IPS-15b (cell line): Measurements from ENCODE around the gene SMTNL2.
"Not testable (repeated sequence)": the region's sequence is repeated elsewhere in the genome, so short reads cannot be mapped to it uniquely, and the experiment has no call there.

ENCODE experiments used
- H3K27me3 ChIP-seq: one replicate; pipeline ENCODE4 v1.6.1; 2013; ENCODE audit warnings: low read length; ENCODE audit not compliant: control insufficient read depth, insufficient read depth
- H3K36me3 ChIP-seq: one replicate; pipeline ENCODE4 v1.6.1; 2013; ENCODE audit warnings: low read length; ENCODE audit not compliant: control insufficient read depth, insufficient read depth
- H3K4me1 ChIP-seq: one replicate; pipeline ENCODE4 v1.6.1; 2013; ENCODE audit warnings: mild to moderate bottlenecking, low read length; ENCODE audit not compliant: control insufficient read depth, insufficient read depth
- H3K4me3 ChIP-seq: one replicate; pipeline ENCODE4 v1.5.1; 2013; ENCODE audit warnings: low read depth, low read length
- H3K9ac ChIP-seq: one replicate; pipeline ENCODE4 v1.6.1; 2013; ENCODE audit warnings: low read depth, mild to moderate bottlenecking, low read length
- H3K9me3 ChIP-seq: one replicate; pipeline ENCODE4 v1.6.1; 2013; ENCODE audit warnings: mild to moderate bottlenecking, low read length; ENCODE audit not compliant: control insufficient read depth, insufficient read depth

SMTNL2 gene

GRCh38 chr17:4583206-4583605, 1.1 kb upstream of the SMTNL2 start:
- Histone ChIP-seq H3K4me1 (peaks cover 4% of the 10 kb centered on the region), H3K27me3 (peaks cover 27% of the 10 kb centered on the region), H3K36me3 (no peaks in the 10 kb centered on the region), H3K4me3 (no peak overlapping the region), H3K9ac (no peak overlapping the region), H3K9me3 (no peaks in the 10 kb centered on the region)

DNA sequence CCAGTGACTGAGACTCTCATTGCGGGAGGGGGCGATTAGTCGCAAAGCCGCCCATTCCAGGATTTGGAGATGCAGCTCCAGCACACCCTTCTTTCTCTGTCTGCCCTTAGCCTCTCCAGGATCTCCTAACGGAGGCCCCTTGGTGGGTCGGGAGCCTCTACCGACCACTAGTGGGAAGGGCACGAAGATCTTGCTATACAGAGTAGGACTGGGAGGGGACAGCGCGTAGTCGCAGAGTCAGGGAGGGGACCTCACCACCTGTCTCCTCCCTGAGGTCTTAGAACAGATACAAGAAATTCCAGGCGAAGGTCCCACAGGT, 588 bp upstream of the SMTNL2 start:
- H3K9me3 ChIP-seq, result no peaks in the 10 kb centered on the region
- H3K9ac ChIP-seq, result no peak overlapping the region
- H3K4me3 ChIP-seq, result peak overlapping the region; percentile 68
- H3K4me1 ChIP-seq, result peaks cover 4% of the 10 kb centered on the region
- H3K36me3 ChIP-seq, result no peaks in the 10 kb centered on the region
- H3K27me3 ChIP-seq, result peaks cover 27% of the 10 kb centered on the region

DNA sequence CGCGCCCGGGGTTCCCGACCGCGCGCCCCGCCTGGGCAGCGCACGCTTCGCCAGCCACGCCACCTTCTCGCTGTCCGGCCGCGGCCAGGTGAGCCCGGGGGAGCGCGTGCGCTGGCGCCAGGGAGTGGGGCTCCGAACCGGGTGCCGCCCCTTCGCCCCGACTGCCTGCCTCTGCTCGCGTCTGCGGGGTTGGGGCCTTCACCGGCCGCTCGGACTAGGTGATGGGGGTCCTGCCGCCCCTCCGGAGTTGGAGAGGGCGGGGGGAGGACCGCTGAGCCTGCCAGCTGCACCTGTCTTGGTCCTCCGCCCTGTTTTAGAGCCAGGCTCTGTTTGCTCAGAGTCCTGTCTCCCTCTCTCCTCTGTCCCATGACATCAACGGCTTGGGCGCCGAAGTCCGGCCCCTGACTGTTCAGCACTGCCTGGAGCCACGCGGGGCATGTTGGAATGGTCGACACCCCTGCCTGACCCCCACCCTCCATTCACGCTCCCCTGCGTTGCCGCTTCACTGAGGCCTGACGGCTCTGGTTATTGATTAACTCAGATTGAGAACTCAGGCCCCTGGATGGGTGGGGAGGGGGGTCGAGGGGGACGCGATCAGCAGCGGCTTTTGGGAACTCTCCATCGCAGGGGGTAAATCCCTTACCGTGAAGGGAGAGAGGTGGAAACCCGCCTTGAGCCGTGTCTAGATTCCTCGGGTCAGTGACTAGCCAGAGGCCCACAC, 748 bp downstream of the SMTNL2 start:
- Histone ChIP-seq H3K4me3 (peak overlapping the region; percentile 60), H3K4me1 (peaks cover 4% of the 10 kb centered on the region), H3K27me3 (peaks cover 27% of the 10 kb centered on the region), H3K36me3 (no peaks in the 10 kb centered on the region), H3K9ac (no peak overlapping the region), H3K9me3 (no peaks in the 10 kb centered on the region)

DNA sequence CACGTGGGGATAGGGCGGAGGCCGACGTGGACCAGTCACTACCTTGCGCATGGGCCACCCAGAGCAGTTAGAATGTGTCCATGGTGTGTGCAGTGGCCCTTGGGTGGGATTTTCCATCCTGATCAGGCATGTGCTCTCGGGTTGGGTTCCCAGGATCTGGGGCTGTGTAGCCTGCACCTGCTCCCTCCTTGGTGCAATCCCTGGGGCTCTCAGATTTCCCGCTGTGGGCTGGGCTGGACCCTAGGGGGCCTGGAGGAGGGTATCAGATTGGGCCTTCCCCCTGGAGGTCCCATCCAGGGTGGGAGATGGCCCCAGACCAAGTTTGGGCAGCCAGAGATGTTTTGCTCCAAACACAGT, 1.3 kb downstream of the SMTNL2 start:
- H3K9ac ChIP-seq, result no peak overlapping the region
- peaks cover 4% of the 10 kb centered on the region for H3K4me1 ChIP-seq
- H3K4me3 ChIP-seq, result peak overlapping the region; percentile 60
- peaks cover 27% of the 10 kb centered on the region for H3K27me3 ChIP-seq
- no peaks in the 10 kb centered on the region for H3K9me3 ChIP-seq
- H3K36me3 ChIP-seq, result no peaks in the 10 kb centered on the region

DNA sequence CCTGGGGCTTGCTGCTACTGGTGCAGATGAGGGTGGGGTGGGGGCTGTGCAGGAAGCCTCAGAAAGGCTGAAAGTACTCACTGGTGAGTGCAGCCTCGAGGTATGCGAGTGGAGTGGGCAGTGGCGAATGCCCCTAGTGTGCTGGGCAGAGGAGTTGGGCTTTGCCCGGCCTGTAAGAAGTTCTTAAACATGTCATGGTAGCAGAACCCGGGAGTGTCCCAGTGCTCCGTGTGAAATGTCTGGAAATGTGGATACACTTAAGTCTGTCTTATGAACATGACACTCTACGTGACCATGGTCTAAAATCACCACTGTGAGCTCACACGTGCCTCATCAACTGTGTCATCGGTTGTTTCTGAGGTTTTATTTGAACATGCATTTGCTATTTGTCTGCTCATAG, 1.7 kb downstream of the SMTNL2 start:
- no peaks in the 10 kb centered on the region for H3K9me3 ChIP-seq
- H3K27me3 ChIP-seq, result peaks cover 27% of the 10 kb centered on the region
- peaks cover 4% of the 10 kb centered on the region for H3K4me1 ChIP-seq
- H3K9ac ChIP-seq, result no peak overlapping the region
- H3K36me3 ChIP-seq, result no peaks in the 10 kb centered on the region
- no peak overlapping the region for H3K4me3 ChIP-seq

DNA sequence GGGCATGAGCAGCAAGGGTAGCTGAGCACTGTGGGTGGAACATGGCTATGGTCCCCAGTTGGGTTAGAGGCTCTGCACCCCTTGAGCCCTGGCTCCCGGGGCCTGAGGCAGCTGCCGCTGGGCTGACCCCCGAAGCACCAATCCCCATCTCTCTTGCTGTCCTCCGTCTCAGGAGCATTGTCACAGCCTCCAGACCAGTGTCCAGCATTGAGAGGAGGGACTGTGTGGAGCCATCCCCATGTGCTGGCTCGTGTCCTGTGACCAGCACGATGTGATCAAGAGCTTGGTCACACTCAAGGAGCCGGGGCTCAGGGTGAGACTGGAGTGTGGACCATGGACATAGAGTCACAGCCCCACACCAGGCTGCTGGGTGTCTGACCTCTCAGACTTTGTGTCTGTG, 2.9 kb downstream of the SMTNL2 start:
- no peak overlapping the region for H3K9ac ChIP-seq
- no peak overlapping the region for H3K4me3 ChIP-seq
- H3K27me3 ChIP-seq, result peaks cover 27% of the 10 kb centered on the region
- no peaks in the 10 kb centered on the region for H3K36me3 ChIP-seq
- peaks cover 4% of the 10 kb centered on the region for H3K4me1 ChIP-seq
- H3K9me3 ChIP-seq, result no peaks in the 10 kb centered on the region

GRCh38 chr17:4587803-4588202, 3.5 kb downstream of the SMTNL2 start:
- Histone ChIP-seq H3K4me3 (no peak overlapping the region), H3K9ac (no peak overlapping the region), H3K27me3 (peaks cover 22% of the 10 kb centered on the region), H3K36me3 (no peaks in the 10 kb centered on the region), H3K9me3 (no peaks in the 10 kb centered on the region), H3K4me1 (no peaks in the 10 kb centered on the region)

GRCh38 chr17:4588391-4588790, 4.1 kb downstream of the SMTNL2 start:
- H3K9me3 ChIP-seq, result no peaks in the 10 kb centered on the region
- H3K4me3 ChIP-seq, result no peak overlapping the region
- no peak overlapping the region for H3K9ac ChIP-seq
- peaks cover 17% of the 10 kb centered on the region for H3K27me3 ChIP-seq
- no peaks in the 10 kb centered on the region for H3K4me1 ChIP-seq
- H3K36me3 ChIP-seq, result no peaks in the 10 kb centered on the region

DNA sequence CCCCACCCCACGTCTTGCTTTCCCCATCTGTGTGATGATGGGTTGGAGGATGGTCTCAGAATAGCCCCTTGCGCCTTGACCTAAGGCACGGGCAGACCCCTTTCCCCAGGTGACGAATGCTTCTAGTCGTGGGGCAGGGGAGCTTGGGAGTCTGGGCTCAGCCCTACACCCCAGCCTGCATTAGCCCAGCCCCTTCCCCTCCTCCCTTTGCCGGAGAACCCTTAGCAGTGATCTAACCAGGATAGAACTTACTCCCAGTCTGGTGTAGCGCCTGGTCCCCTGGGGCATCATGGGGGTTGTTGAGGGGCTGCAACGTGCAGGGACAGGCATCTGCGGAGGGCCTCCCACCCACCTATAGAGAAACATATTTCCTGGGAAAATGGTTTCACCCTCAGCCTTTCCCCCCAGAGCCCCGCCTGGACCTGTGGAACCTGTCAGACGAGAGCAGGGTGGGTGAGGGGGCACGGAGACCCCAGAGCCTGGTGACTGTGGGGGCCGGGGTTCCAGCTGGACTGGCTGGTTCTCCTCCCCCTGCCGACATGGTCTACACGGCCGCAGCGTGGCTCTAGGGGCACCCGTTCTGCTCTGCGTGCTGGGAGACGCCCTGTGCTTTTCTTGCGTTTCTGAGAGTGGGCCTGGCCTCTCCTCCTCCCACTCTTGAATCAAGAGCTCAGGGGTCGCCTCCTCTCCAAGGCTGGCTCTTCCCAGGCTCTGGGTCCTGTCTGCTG, 4.7 kb downstream of the SMTNL2 start:
- Histone ChIP-seq H3K36me3 (no peaks in the 10 kb centered on the region), H3K4me1 (no peaks in the 10 kb centered on the region), H3K9me3 (no peaks in the 10 kb centered on the region), H3K27me3 (peaks cover 11% of the 10 kb centered on the region), H3K4me3 (no peak overlapping the region), H3K9ac (no peak overlapping the region)

DNA sequence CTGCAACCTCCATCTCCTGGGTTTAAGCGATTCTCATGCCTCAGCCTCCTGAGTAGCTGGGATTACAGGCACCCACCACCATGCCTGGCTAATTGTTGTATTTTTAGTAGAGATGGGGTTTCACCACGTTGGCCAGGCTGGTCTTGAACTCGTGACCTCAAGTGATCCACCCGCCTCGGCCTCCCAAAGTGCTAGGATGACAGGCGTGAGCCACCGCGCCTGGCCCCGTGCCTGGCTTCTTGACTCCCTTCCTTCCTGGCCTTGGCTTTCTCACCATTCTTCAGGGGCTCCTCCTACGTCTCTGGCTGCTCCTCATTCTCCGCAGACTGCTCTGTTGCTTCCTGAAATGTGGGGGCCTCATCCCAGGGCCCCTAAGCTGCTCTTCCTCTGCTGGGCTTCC, 5.7 kb downstream of the SMTNL2 start:
- H3K9ac ChIP-seq, H3K9me3 ChIP-seq, H3K4me1 ChIP-seq, H3K4me3 ChIP-seq, H3K27me3 ChIP-seq, H3K36me3 ChIP-seq: not testable (repeated sequence)

DNA sequence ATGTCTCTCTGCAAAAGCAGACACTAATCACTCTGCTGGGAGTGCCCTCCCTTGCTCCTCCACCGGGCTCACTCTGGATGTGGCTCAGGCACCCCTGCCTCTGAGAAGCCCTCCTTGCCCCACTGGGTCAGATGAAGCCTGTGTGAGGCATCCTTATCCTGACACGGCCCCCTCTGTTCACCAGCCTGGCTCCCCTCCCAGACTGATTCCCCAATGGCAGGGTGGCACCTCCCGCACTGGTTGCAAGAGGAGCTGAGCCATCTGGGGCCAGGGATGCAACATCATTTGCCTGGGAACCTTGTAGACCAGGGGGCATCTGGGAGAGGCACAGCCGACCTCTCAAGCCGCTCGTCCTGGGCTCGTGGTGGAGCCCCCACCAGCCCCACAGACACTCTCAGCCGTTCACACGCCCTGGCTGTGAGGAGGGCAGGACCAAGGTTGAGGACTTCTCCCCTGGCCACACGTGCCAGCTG, 6.7 kb downstream of the SMTNL2 start:
- Histone ChIP-seq H3K4me1 (no peaks in the 10 kb centered on the region), H3K9ac (no peak overlapping the region), H3K27me3 (peaks cover 2% of the 10 kb centered on the region), H3K36me3 (no peaks in the 10 kb centered on the region), H3K9me3 (no peaks in the 10 kb centered on the region), H3K4me3 (no peak overlapping the region)

- no peaks in the 10 kb centered on the region for H3K4me1 ChIP-seq
- H3K27me3 ChIP-seq, result no peaks in the 10 kb centered on the region
- no peak overlapping the region for H3K4me3 ChIP-seq
- no peaks in the 10 kb centered on the region for H3K9me3 ChIP-seq
- H3K36me3 ChIP-seq, result no peaks in the 10 kb centered on the region
- no peak overlapping the region for H3K9ac ChIP-seq
These were observed 7.2 kb downstream of the SMTNL2 start for GRCh38 chr17:4591529-4591928.
